ENCODE results near the gene BTAF1. TPM values are rescaled to one million over a fixed set of nuclear protein-coding genes. Genes with fewer than 3 reads are reported as not detected.
A peak's percentile ranks its signal among the peaks of the same experiment; 100 is the strongest.

The BTAF1 gene
- polyA plus RNA-seq (2013, experiment 1 of 4): 46.8 TPM
- polyA plus RNA-seq (2013, experiment 2 of 4): 54.5 TPM
- polyA plus RNA-seq (2013, experiment 3 of 4): 37.2 TPM
- 43.4 TPM for polyA plus RNA-seq (2013, experiment 4 of 4)

GRCh38 chr10:91923371-91924211 lies at the start of gene BTAF1:
BTAF1 (plus strand) TSS chr10:91923770; CDS start chr10:91924077, 307 bp downstream.
- H3K27ac ChIP-seq (ENCODE audit: insufficient read depth, low read depth, low read length, poor library complexity, severe bottlenecking): peak within 1 kb of the TSS; percentile 78
- H3K4me1 ChIP-seq (ENCODE audit: control insufficient read depth, insufficient read depth, low read length): no peaks in the 10 kb centered on the region
- H3K36me3 ChIP-seq (ENCODE audit: control insufficient read depth, insufficient read depth, low read length): no peaks in the 10 kb centered on the region
- no peaks in the 10 kb centered on the region for H3K9me3 ChIP-seq (ENCODE audit: control insufficient read depth, low read length)
- H3K27me3 ChIP-seq (ENCODE audit: control insufficient read depth, insufficient read depth, low read length, poor library complexity, severe bottlenecking): no peaks in the 10 kb centered on the region
- peak within 1 kb of the TSS; percentile 81 for H3K4me3 ChIP-seq (ENCODE audit: insufficient read depth, low read depth, low read length)
- WGBS, 2 experiments: 0 to 1% methylated on average over 65 of the region's 65 CpGs

DNA sequence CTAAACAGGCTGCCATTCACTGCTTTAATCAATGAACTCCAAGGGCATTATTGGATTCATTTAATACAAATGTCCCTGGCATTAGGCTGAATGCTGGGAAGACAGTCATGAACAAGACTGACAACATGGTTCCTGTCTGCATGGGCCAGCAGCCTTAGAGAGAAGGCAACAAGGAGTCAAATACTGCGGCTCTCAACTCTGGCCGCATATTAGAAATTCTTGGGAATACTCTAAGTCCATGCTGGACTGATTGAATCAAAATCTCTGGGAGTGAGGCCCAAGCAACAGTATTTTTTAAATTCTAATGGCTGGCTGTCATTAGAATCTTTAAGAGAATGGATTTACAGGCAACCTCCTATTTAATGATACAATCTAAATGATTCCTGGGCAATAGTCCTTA lies 48.4 kb upstream of the BTAF1 start:
- Histone ChIP-seq H3K27me3 (ENCODE audit: control insufficient read depth, insufficient read depth, low read length, poor library complexity, severe bottlenecking) (no peaks in the 10 kb centered on the region), H3K36me3 (ENCODE audit: control insufficient read depth, insufficient read depth, low read length) (no peaks in the 10 kb centered on the region), H3K4me3 (ENCODE audit: insufficient read depth, low read depth, low read length) (no peak overlapping the region), H3K27ac (ENCODE audit: insufficient read depth, low read depth, low read length, poor library complexity, severe bottlenecking) (no peak overlapping the region), H3K9me3 (ENCODE audit: control insufficient read depth, low read length) (no peaks in the 10 kb centered on the region), H3K4me1 (ENCODE audit: control insufficient read depth, insufficient read depth, low read length) (peaks cover 12% of the 10 kb centered on the region)
- 96 to 98% methylated on average over 2 of the region's 2 CpGs for WGBS, 2 experiments

DNA sequence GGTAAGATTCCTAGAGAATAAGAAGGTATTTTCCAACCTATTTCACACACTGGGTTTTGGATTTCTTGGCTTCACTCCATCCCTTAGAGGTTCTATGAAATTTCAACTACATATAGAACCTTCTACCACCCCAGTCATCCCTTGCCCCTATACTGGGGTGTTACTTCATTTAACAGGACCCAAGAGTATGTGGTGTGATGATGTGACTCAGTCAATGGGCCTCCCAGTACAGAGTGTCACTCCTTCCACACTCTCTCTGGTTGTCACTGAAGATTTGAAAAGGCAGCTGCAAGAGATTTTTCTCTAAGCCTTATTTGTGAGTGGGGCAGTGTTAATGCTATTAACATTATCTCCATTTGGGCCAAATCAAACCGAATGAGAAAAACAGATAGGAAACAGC lies 47.8 kb upstream of the BTAF1 start:
- 90% methylated on average over 1 of the region's 1 CpG; no CpG with 5 or more reads in 1 of the 2 experiments for WGBS, 2 experiments
- H3K4me1 ChIP-seq (ENCODE audit: control insufficient read depth, insufficient read depth, low read length): peaks cover 18% of the 10 kb centered on the region
- no peak overlapping the region for H3K4me3 ChIP-seq (ENCODE audit: insufficient read depth, low read depth, low read length)

DNA sequence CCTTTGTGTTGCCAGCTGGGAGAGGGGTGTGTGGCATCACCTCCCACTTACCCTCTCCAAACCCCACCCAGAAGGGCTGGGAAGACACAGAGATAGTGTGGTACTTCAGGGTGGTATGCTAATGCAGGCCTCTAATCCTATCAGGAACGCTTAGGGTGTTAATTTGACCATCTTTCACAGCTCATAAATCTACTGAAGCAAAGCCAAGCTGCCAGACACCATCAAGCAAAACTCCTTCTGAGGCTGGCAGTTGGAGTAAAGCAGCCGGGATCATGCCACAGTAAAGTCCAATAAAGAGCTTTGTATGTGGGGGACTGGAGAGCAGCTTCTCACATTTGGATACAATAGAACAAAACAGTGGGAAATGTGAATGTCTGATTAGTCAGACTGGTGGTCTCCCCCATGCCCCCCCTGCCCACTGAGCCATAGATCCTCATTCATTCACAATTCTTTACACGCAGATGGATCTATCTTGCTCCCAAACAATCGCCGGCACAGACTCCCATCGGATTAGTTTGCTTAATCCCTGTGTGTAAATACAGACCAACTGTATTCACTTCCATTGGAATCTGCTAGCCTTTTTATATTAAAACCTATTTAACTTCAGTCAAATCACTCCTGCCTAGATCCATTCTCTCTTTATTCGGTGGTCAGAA lies 43.9 kb upstream of the BTAF1 start:
- Histone ChIP-seq H3K4me3 (ENCODE audit: insufficient read depth, low read depth, low read length) (no peak overlapping the region), H3K27me3 (ENCODE audit: control insufficient read depth, insufficient read depth, low read length, poor library complexity, severe bottlenecking) (no peaks in the 10 kb centered on the region), H3K27ac (ENCODE audit: insufficient read depth, low read depth, low read length, poor library complexity, severe bottlenecking) (peak overlapping the region; percentile 85), H3K9me3 (ENCODE audit: control insufficient read depth, low read length) (no peaks in the 10 kb centered on the region), H3K4me1 (ENCODE audit: control insufficient read depth, insufficient read depth, low read length) (peaks cover 34% of the 10 kb centered on the region), H3K36me3 (ENCODE audit: control insufficient read depth, insufficient read depth, low read length) (no peaks in the 10 kb centered on the region)
- WGBS, 2 experiments: 12 to 16% methylated on average over 7 of the region's 7 CpGs

More for the DNA sequence above, 47.8 kb upstream of the BTAF1 start:
- no peaks in the 10 kb centered on the region for H3K36me3 ChIP-seq (ENCODE audit: control insufficient read depth, insufficient read depth, low read length)
- H3K27me3 ChIP-seq (ENCODE audit: control insufficient read depth, insufficient read depth, low read length, poor library complexity, severe bottlenecking): no peaks in the 10 kb centered on the region
- H3K27ac ChIP-seq (ENCODE audit: insufficient read depth, low read depth, low read length, poor library complexity, severe bottlenecking): no peak overlapping the region
- H3K9me3 ChIP-seq (ENCODE audit: control insufficient read depth, low read length): no peaks in the 10 kb centered on the region

DNA sequence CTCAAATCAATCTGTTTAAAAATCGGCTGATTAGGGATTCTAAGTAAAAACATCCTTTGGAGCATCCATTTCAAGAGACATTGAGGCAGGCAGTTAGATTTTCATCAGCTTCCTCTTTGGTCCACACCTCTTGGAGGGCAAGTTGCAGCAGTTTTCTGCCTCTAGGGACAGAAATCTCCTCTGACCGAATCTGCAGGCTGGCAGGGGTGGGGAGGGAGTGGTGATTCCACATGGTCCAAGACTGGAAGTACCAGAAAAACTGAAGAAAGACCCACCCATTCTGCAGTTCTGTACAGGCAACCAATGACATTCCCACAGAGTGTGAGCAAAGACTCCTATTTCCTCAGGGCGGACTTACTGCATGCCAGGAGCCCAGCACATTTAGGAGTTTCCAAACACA lies 43.3 kb upstream of the BTAF1 start:
- 38 to 40% methylated on average over 3 of the region's 3 CpGs for WGBS, 2 experiments
- Histone ChIP-seq H3K27ac (ENCODE audit: insufficient read depth, low read depth, low read length, poor library complexity, severe bottlenecking) (peak overlapping the region; percentile 85), H3K4me3 (ENCODE audit: insufficient read depth, low read depth, low read length) (no peak overlapping the region)

DNA sequence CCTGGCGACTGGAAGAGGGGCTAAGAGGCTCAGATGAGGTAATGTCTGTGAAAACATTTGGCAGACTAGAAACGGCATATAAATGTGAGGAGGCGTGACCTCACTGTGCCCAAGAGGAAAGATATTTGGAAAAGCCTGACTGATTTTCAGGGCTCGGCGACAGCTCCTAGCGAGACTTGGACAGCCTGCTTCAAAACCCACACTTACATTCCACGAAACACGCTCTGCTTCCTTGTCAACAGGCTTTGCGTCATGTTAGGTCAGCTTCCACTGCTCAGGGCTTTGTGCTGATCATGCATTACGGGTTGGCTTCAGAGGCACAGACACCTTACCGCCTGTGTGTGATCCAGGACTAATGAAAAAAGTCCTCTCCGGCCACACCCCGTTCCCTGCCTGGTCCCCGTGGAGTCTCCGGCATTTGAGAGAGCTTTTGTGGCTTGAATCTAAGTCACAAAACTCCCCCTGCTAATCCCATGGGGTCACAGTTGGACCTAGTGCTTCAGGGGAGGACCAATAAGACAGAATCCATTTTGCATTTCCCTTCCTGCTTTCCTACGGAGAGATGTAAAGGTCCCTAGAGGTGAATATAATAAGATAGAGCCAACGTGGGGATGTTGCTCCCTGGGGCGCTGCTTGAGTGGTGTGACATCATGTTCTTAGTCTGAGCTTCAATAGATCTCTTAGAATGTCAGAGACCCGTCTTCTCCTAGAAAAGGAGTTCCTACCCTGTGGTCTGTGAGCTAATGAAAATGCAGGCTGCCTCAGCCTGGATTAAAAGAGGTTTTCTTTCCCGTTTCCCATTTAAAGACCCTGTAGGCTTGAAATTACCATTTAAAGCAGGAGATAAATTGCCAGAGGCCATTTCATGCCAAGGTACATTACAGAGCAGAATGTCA lies 39.8 kb upstream of the BTAF1 start:
- Histone ChIP-seq H3K9me3 (ENCODE audit: control insufficient read depth, low read length) (no peaks in the 10 kb centered on the region), H3K27me3 (ENCODE audit: control insufficient read depth, insufficient read depth, low read length, poor library complexity, severe bottlenecking) (no peaks in the 10 kb centered on the region), H3K36me3 (ENCODE audit: control insufficient read depth, insufficient read depth, low read length) (no peaks in the 10 kb centered on the region), H3K27ac (ENCODE audit: insufficient read depth, low read depth, low read length, poor library complexity, severe bottlenecking) (peak overlapping the region; percentile 66), H3K4me1 (ENCODE audit: control insufficient read depth, insufficient read depth, low read length) (peaks cover 61% of the 10 kb centered on the region), H3K4me3 (ENCODE audit: insufficient read depth, low read depth, low read length) (peak overlapping the region; percentile 4)
- WGBS, 2 experiments: 28 to 29% methylated on average over 20 of the region's 20 CpGs

More for the DNA sequence above, 43.3 kb upstream of the BTAF1 start:
- Histone ChIP-seq H3K4me1 (ENCODE audit: control insufficient read depth, insufficient read depth, low read length) (peaks cover 40% of the 10 kb centered on the region), H3K9me3 (ENCODE audit: control insufficient read depth, low read length) (no peaks in the 10 kb centered on the region), H3K36me3 (ENCODE audit: control insufficient read depth, insufficient read depth, low read length) (no peaks in the 10 kb centered on the region), H3K27me3 (ENCODE audit: control insufficient read depth, insufficient read depth, low read length, poor library complexity, severe bottlenecking) (no peaks in the 10 kb centered on the region)

DNA sequence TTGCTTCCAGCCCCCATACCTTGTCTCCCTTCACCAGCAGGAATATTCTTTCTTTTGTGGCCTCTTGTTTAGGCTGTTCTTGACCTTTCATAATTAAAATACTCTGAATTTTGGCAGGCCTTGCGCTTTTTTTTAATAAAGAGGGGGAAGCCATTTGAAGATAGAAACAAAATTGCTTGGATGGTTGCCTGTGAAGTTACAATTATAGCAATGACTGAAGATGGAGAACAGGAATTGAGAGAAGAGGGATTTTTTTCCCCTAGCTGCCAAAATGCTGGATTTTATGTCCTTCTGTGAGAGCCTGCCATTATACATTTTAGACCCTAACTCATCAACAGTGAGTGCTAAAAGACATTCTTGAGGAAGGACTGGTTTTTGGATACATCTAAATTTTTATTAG lies 39.0 kb upstream of the BTAF1 start:
- H3K4me1 ChIP-seq (ENCODE audit: control insufficient read depth, insufficient read depth, low read length): peaks cover 56% of the 10 kb centered on the region
- 82 to 90% methylated on average over 1 of the region's 1 CpG for WGBS, 2 experiments

GRCh38 chr10:91885362-91886079 lies 38.0 kb upstream of the BTAF1 start:
- Histone ChIP-seq H3K4me3 (ENCODE audit: insufficient read depth, low read depth, low read length) (no peak overlapping the region), H3K9me3 (ENCODE audit: control insufficient read depth, low read length) (no peaks in the 10 kb centered on the region), H3K27ac (ENCODE audit: insufficient read depth, low read depth, low read length, poor library complexity, severe bottlenecking) (peak overlapping the region; percentile 66), H3K27me3 (ENCODE audit: control insufficient read depth, insufficient read depth, low read length, poor library complexity, severe bottlenecking) (no peaks in the 10 kb centered on the region), H3K4me1 (ENCODE audit: control insufficient read depth, insufficient read depth, low read length) (peaks cover 50% of the 10 kb centered on the region), H3K36me3 (ENCODE audit: control insufficient read depth, insufficient read depth, low read length) (no peaks in the 10 kb centered on the region)
- WGBS, 2 experiments: 93 to 95% methylated on average over 8 of the region's 9 CpGs

More for the DNA sequence above, 39.0 kb upstream of the BTAF1 start:
- Histone ChIP-seq H3K4me3 (ENCODE audit: insufficient read depth, low read depth, low read length) (no peak overlapping the region), H3K27me3 (ENCODE audit: control insufficient read depth, insufficient read depth, low read length, poor library complexity, severe bottlenecking) (no peaks in the 10 kb centered on the region), H3K36me3 (ENCODE audit: control insufficient read depth, insufficient read depth, low read length) (no peaks in the 10 kb centered on the region), H3K27ac (ENCODE audit: insufficient read depth, low read depth, low read length, poor library complexity, severe bottlenecking) (peak overlapping the region; percentile 66), H3K9me3 (ENCODE audit: control insufficient read depth, low read length) (no peaks in the 10 kb centered on the region)

DNA sequence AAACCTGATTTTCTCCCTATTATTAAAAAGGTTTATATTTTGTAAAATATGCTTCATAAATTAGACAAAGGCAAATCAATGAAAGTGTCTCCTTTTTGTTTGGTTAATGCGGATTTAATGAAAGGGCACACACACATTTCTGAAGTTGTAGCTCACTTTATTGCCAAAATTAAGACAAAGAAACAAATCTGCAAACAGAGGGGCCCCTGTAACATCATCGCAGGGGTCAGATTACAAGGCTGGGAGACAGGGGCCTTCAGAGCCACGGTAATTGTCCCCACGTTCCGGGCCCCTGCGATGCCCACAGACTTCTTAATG lies 36.7 kb upstream of the BTAF1 start:
- H3K27ac ChIP-seq (ENCODE audit: insufficient read depth, low read depth, low read length, poor library complexity, severe bottlenecking): peak overlapping the region; percentile 82
- WGBS, 2 experiments: 0% methylated on average over 6 of the region's 6 CpGs
- H3K4me3 ChIP-seq (ENCODE audit: insufficient read depth, low read depth, low read length): no peak overlapping the region
- H3K36me3 ChIP-seq (ENCODE audit: control insufficient read depth, insufficient read depth, low read length): no peaks in the 10 kb centered on the region
- H3K27me3 ChIP-seq (ENCODE audit: control insufficient read depth, insufficient read depth, low read length, poor library complexity, severe bottlenecking): no peaks in the 10 kb centered on the region
- H3K9me3 ChIP-seq (ENCODE audit: control insufficient read depth, low read length): no peaks in the 10 kb centered on the region
- peaks cover 48% of the 10 kb centered on the region for H3K4me1 ChIP-seq (ENCODE audit: control insufficient read depth, insufficient read depth, low read length)

Data from ectodermal cell (in vitro differentiated cells).